GM23248 (cell line): ENCODE data around the gene WWOX.

ENCODE experiments used
- EZH2 ChIP-seq: fragments of 200-600 bp; sonication (generic); IDR thresholded peaks from 2 replicates; pipeline ENCODE4 v1.6.1; 2018; ENCODE audit warnings: antibody characterized with exemption, mild to moderate bottlenecking; ENCODE audit not compliant: insufficient read depth, poor library complexity, severe bottlenecking
- EZH2phosphoT487 ChIP-seq: fragments of 200-600 bp; sonication (generic); IDR thresholded peaks from 2 replicates; pipeline ENCODE4 v1.6.1; 2018; ENCODE audit warnings: antibody characterized with exemption, moderate library complexity, mild to moderate bottlenecking, low read depth; ENCODE audit not compliant: insufficient read depth

GRCh38 chr16:78791011-78791410 lies 691.6 kb downstream of the WWOX start:
- TF ChIP-seq EZH2 = no peak
- no peak for TF ChIP-seq EZH2phosphoT487
